ENCODE results near the gene MCU. TPM values are rescaled to one million over a fixed set of nuclear protein-coding genes. Genes with fewer than 3 reads are reported as not detected.

Gene MCU
- polyA plus RNA-seq, 4 donors: 41.0 to 47.5 (median 44.8) TPM

DNA sequence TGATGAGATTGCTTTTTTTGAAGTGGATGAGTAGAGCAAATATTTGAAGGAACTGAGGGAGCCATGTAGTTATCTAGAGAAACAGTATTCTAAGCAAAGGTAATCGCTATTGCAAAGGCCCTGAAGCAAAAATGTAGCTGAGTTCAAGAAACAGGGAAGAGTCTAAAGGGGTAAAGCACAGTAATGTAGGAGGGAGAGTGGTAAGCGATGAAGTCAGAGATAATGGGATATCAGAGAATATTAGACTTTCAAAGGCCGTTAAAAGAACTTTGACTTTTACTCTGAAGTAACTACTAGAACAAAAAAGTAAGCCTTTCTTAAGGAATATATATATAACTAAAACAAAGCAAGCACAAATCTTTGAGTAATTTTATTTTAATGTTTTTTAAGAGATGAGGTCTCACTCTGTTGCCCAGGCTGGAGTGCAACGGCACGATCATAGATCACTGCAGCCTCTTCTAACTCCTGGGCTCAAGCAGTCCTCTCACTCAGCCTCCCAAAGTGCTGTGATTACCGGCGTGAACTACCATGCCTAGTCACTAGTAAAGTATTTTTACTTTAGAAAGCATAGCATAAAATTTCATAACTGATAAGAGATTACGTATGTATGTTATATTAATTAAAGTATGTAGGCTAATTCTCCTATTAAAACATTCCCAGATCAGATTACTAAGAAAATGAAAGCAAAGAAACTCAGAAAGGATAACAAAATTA, 139.9 kb downstream of the MCU start:
- no peak for DNase-seq (ENCODE audit: low read depth in 4 of 4, low spot score in 3 of 4)

GRCh38 chr10:72832701-72833100, 140.8 kb downstream of the MCU start:
- DNase-seq (ENCODE audit: low read depth in 4 of 4, low spot score in 3 of 4): no peak

DNA sequence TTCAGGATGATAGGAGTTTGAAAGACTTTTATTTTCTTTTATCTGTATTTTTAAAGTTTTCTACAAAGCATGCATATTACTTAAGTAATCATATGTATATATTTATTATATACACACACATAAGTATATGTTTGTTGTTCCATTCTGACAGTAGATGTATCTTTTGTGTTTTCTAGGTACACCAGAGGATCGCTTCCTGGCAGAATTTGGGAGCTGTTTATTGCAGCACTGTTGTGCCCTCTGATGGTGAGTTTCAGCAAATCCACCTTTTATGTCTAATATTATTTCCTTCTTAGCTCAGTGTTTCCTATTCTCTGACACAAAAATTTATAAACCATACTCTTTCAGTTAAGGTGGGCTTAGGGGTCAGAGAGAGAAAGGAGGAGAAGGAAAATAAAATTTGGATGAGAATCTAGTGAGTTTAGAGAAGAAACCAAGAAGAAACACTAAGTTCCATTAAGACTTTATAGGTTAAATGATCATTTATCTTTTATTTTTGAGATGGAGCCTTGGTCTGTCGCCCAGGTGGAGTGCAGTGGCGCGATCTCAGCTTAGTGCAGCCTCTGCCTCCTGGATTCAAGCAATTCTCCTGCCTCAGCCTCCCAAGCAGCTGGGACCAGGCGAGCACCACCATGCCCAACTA, 142.4 kb downstream of the MCU start:
- peak; percentile 33 to 54 (median 34) for DNase-seq (ENCODE audit: low read depth in 4 of 4, low spot score in 3 of 4)

DNA sequence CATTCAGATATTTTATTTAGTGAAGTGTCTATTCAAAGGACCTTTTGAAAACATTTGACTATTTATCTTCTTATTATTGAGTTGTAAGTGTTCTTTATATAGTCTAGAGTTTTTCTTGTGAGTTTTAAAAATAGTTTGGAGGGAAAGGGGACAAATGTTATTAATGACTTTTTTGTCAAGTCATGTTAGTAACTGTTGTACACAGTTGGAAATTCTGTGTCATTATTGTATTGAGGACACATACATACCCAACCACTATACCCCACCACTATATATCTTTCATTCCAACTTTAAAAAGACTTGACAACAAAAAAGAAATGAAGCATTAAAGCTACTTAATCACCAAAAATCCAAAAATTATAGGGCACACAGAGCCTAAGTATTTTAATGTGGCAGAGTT, 148.4 kb downstream of the MCU start:
- no peak for DNase-seq (ENCODE audit: low read depth in 4 of 4, low spot score in 3 of 4)

DNA sequence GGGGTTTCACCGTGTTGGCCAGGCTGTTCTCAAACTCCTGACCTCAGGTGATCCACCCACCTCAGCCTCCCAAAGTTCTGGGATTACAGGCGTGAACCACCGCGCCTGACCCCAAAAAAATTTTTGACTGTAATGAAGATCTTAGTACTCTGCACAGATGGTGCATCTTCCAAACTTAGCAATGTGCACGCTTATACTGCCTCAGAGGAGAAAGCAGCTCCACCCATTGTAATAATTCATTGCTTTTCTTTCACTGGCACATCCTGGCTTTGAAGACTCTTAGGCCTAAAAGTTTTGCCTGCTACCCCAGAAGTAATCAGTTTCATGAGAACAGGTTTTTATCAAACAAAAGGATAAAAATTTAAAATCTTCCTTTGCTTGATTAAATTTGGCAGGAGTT, 149.5 kb downstream of the MCU start:
- no peak for DNase-seq (ENCODE audit: low read depth in 4 of 4, low spot score in 3 of 4)

DNA sequence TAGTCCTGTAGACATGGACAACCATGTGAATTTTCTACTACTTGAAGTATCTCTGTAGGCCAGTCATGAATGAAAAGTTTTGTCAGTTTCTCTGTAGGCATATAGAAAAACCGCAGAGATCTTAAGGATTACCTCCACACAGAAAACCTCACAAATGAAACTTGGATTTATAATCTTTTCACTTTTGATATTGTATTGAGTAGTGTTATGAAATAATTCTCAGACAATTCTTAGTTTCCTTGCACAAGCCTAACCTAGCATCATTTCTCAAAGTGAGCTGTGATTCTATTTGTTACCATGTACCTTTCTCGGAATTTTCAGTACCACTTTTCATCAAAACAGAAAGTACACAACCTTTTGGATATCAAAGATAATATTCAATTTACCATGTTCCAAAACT, 150.2 kb downstream of the MCU start:
- no peak for DNase-seq (ENCODE audit: low read depth in 4 of 4, low spot score in 3 of 4)

- no peak for DNase-seq (ENCODE audit: low read depth in 4 of 4, low spot score in 3 of 4)
Measured at GRCh38 chr10:72846238-72846637, 154.3 kb downstream of the MCU start.

DNA sequence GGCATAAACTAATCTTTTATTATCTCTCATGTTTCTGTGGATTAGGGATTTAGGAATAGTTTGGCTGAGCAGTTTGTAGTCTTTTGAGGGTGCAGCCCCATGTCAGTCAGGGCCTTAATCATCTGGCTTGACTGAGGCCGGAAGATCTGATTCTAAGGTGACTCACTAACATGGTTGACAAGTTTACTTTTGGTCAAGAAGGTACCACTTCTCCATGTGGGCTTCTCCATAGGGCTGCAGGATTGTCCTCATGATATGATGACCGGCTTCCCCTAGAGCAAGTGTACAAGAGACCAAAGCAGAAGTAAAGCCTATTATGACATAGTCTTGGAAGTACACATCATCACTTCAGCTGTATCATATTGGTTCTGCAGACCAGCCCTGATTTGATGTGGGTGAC, 155.7 kb downstream of the MCU start:
- DNase-seq (ENCODE audit: low read depth in 4 of 4, low spot score in 3 of 4): no peak

DNA sequence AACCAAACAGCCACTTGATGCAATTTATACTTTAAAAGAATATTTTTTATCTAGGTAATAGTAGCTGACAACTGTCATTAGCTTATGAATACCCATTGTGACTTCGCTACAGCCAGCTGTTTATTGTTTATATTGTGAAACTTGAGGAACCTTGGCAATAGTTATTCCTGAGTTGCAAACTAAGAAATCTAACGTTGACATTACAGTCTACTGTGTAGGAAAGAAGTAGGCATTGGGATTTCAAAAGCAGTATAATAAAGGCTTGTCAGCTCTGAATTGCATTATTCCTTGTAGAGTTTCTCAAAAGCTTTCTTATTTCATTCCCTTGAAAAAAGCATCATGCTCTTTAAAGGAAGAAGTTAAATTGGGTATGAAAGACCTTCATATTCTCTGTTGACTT, 158.9 kb downstream of the MCU start:
- no peak for DNase-seq (ENCODE audit: low read depth in 4 of 4, low spot score in 3 of 4)

- no peak for DNase-seq (ENCODE audit: low read depth in 4 of 4, low spot score in 3 of 4)
Measured at GRCh38 chr10:72851509-72851908, 159.6 kb downstream of the MCU start.

GRCh38 chr10:72852508-72852907, 160.6 kb downstream of the MCU start:
- no peak for DNase-seq (ENCODE audit: low read depth in 4 of 4, low spot score in 3 of 4)

GRCh38 chr10:72855129-72855528, 163.2 kb downstream of the MCU start:
- DNase-seq (ENCODE audit: low read depth in 4 of 4, low spot score in 3 of 4): no peak

DNA sequence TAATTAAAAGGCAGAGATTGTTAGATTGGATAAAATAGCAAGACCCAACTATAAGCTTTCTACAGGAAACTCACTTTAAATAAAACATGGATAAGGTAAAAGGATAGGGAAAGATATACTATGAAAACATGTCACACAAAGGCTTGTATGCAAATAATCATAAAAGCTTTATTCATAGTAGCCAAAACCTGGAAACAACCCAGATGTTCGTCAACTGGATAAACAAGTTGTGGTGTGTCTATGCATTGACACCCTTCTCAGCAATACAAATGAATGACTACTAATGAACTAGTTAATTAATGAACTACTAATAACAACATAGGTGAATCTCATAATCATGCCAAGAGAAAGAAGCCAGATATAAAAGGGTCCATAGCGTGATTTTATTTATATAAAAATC, 163.8 kb downstream of the MCU start:
- DNase-seq (ENCODE audit: low read depth in 4 of 4, low spot score in 3 of 4): no peak

DNA sequence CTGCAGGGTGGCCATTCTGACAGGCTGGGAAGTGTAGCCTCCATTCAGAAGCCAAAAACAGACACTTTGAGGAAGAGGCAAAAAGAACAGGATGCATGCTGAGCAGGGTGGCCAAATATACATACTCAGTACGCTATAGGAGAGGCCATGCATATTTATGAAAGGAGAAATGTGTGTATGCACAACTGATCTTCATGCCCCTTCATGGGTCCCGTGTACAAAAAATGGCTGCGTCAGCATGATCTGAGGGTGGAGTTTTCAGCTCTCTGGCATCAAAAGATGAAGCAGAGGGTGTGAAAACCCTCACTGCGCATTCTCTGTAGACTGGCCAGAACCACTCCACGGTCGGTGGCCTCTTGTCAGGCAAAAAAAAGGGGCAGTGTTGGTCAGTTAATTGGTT, 166.1 kb downstream of the MCU start:
- DNase-seq (ENCODE audit: low read depth in 4 of 4, low spot score in 3 of 4): no peak

- no peak for DNase-seq (ENCODE audit: low read depth in 4 of 4, low spot score in 3 of 4)
Measured at GRCh38 chr10:72862957-72863356, 171.0 kb downstream of the MCU start.

GRCh38 chr10:72875250-72876055, 183.5 kb downstream of the MCU start:
- DNase-seq (ENCODE audit: low read depth in 4 of 4, low spot score in 3 of 4): peak in 1 of 4 donors; percentile 10

DNA sequence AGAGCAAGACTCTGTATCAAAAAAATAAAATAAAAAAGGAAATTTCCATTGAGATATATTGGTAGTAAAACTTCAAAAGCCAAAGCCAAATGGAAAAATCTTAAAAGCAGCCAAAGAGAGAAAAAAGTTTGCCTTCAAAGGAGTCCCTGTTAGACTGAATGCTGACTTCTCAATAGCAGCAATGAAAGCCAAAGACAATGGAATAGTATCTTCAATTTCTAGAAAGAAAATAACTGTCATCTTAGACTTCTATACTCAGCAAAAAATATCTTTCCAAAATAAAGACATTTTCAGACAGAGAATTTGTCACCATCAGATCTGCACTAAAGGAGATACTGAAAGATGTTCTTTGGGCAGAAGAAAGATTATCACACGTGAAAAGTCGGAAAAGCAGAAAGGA, 187.3 kb downstream of the MCU start:
- no peak for DNase-seq (ENCODE audit: low read depth in 4 of 4, low spot score in 3 of 4)

GRCh38 chr10:72881291-72881690, 189.3 kb downstream of the MCU start:
- no peak for DNase-seq (ENCODE audit: low read depth in 4 of 4, low spot score in 3 of 4)

DNA sequence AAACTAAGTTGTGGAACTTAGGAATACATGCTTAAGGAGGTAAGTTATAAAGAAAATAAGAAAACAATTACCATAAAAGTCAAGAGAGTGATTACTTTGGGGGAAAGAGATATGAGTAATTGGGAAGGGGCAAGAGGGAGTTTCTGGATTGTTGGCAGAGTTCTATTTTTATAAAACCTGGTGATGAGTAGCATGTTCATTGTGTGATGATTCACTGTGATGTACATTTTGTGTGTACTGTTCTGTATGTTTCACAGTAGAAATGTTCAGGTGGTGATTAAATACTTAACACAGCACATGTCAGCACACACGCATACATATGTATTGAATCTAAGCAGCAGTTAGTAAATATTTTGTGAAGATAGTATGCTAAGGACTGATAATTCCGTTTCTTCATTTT, 191.9 kb downstream of the MCU start:
- no peak for DNase-seq (ENCODE audit: low read depth in 4 of 4, low spot score in 3 of 4)

GRCh38 chr10:72885953-72886352, 194.0 kb downstream of the MCU start:
- DNase-seq (ENCODE audit: low read depth in 4 of 4, low spot score in 3 of 4): no peak

DNA sequence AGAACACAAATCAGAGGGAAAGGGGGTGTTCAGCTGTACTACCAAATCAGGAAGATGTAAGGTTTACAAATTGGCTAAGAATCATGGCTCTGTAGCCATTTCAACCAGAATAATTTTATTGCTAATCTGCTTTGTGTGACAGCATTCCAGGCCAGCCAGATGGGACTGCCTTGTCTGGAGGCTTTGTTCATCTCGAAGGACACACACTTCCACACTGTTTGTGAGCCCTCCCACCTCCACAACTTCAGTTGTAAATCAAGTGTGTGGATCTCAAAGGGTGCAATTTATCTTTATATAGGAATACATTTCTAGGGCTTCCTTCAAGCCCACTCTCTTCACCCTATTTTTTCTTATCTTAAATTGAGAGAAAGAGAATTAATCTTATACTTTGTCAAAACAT, 194.7 kb downstream of the MCU start:
- no peak for DNase-seq (ENCODE audit: low read depth in 4 of 4, low spot score in 3 of 4)

DNA sequence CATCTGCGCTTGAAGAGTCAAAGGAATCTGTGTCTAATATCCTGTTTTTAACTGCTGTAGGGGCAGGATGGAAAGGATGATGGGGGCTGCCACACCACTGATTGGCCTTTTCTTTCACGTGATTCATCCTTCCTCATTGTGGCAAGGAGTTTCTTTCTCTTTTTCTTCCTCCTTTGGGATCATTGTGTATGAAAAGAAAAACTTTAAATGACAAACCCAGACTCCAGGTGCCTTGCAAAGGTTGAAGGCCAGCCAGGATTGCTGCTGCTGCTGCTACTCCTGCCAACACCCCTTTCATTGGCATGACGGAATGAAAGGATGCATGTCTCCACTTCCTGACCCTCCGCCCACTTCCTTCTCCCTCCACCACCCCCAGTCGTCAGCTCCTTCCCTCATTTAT, 195.1 kb downstream of the MCU start:
- no peak for DNase-seq (ENCODE audit: low read depth in 4 of 4, low spot score in 3 of 4)
